K562 (cell line): ENCODE data around the gene PSORS1C1. TPM values are rescaled to one million over a fixed set of nuclear protein-coding genes. Genes with fewer than 3 reads are reported as not detected.
A peak's percentile ranks its signal among the peaks of the same experiment; 100 is the strongest.

Experiments used
- ARID1B ChIP-seq: fragments of 450-650 bp; IDR thresholded peaks from 2 replicates; pipeline ENCODE4 v1.6.1; 2016; ENCODE audit warnings: antibody characterized with exemption, mild to moderate bottlenecking, inconsistent platforms
- ASH1L ChIP-seq: fragments of 450-650 bp; IDR thresholded peaks from 2 replicates; pipeline ENCODE4 v1.6.1; 2018; ENCODE audit warnings: borderline replicate concordance, mild to moderate bottlenecking, low read depth; ENCODE audit not compliant: partially characterized antibody
- CSDE1 ChIP-seq, 2 experiments: fragments of 450-650 bp; IDR thresholded peaks; 2 replicates each; pipeline ENCODE4 v1.6.1; 2016; ENCODE audit warnings: mild to moderate bottlenecking in 1 of 2
- CTBP1 ChIP-seq: fragments of 450-650 bp; IDR thresholded peaks from 2 replicates; pipeline ENCODE4 v1.6.1; 2016; ENCODE audit warnings: borderline replicate concordance
- DPF2 ChIP-seq: fragments of 450-650 bp; IDR thresholded peaks from 2 replicates; pipeline ENCODE4 v1.6.1; 2016
- HDGF ChIP-seq: fragments of 450-650 bp; IDR thresholded peaks from 2 replicates; pipeline ENCODE4 v1.6.1; 2016
- JUNB ChIP-seq: fragments of 450-650 bp; formaldehyde crosslinking; conservative IDR thresholded peaks from 2 replicates; pipeline ENCODE4 v1.4.0; 2020; ENCODE audit warnings: mild to moderate bottlenecking
- MAFK ChIP-seq: IDR thresholded peaks from 2 replicates; pipeline ENCODE4 v1.6.1; 2011; ENCODE audit warnings: low read length, improper control_type of control experiment
- MEIS2 ChIP-seq: fragments of 450-650 bp; IDR thresholded peaks from 2 replicates; pipeline ENCODE4 v1.6.1; 2014; ENCODE audit warnings: mild to moderate bottlenecking; ENCODE audit not compliant: partially characterized antibody
- MTF1 ChIP-seq: fragments of 250-450 bp; sonication (Bioruptor Pico); IDR thresholded peaks from 2 replicates; pipeline ENCODE4 v1.9.0; 2021; ENCODE audit warnings: moderate library complexity, mild to moderate bottlenecking, inconsistent platforms, borderline replicate concordance
- NFE2L1 ChIP-seq: fragments of 450-650 bp; IDR thresholded peaks from 2 replicates; pipeline ENCODE4 v1.6.1; 2016; ENCODE audit warnings: missing genetic modification characterization, low read depth, mild to moderate bottlenecking, missing compliant biosample characterization, moderate library complexity, borderline replicate concordance
- NFRKB ChIP-seq: fragments of 450-650 bp; IDR thresholded peaks from 2 replicates; pipeline ENCODE4 v1.6.1; 2016; ENCODE audit warnings: low read depth
- PTBP1 ChIP-seq: fragments of 200-400 bp; formaldehyde crosslinking; IDR thresholded peaks from 2 replicates; pipeline ENCODE4 v1.6.1; 2017; ENCODE audit warnings: low read depth, low read length
- SIN3A ChIP-seq, 2 experiments: fragments of 150-350 bp in 1 of 2; IDR thresholded peaks; 2 replicates each; pipeline ENCODE4 v1.6.1; 2011 to 2016; ENCODE audit warnings: borderline replicate concordance in 2 of 2, low read depth in 2 of 2, low read length in 2 of 2, mild to moderate bottlenecking in 2 of 2, moderate library complexity in 2 of 2; ENCODE audit not compliant: control insufficient read depth in 1 of 2
- SMARCA4 ChIP-seq: fragments of 450-650 bp; IDR thresholded peaks from 2 replicates; pipeline ENCODE4 v1.6.1; 2016
- SPI1 ChIP-seq: IDR thresholded peaks from 2 replicates; pipeline ENCODE4 v1.6.1; 2011; ENCODE audit warnings: low read depth, low read length, control low read depth, borderline replicate concordance
- TAF7 ChIP-seq: fragments of 450-650 bp; IDR thresholded peaks from 2 replicates; pipeline ENCODE4 v1.6.1; 2016; ENCODE audit warnings: missing genetic modification characterization, missing compliant biosample characterization
- THRAP3 ChIP-seq: fragments of 450-650 bp; IDR thresholded peaks from 2 replicates; pipeline ENCODE4 v1.6.1; 2016; ENCODE audit warnings: mild to moderate bottlenecking, inconsistent platforms, borderline replicate concordance
- U2AF1 ChIP-seq: fragments of 200-400 bp; formaldehyde crosslinking; optimal IDR thresholded peaks from 2 replicates; pipeline ENCODE3; 2017; ENCODE audit warnings: mild to moderate bottlenecking, low read depth, low read length, moderate library complexity
- ZNF431 ChIP-seq: sonication (generic); formaldehyde crosslinking; IDR thresholded peaks from 2 replicates; pipeline ENCODE4 v1.8.0; 2022; ENCODE audit warnings: mild to moderate bottlenecking, missing genetic modification reagents
- ZNF444 ChIP-seq: fragments of 250-450 bp; sonication (Bioruptor Pico); IDR thresholded peaks from 2 replicates; pipeline ENCODE4 v1.4.0; 2020; ENCODE audit warnings: mild to moderate bottlenecking, moderate library complexity
- polyA plus RNA-seq, 8 experiments: library from polyadenylated mRNA; depleted of rRNA in 4 of 8; stranded (reverse) in 5 of 8; unstranded in 3 of 8; fragments of >200 nt; fragmentation: Nextera tagmentation in 2 of 8; fragmentation: Illumina TruSeq in 1 of 8; extraction: Ambion mirVana in 2 of 8; extraction: Trizol in 1 of 8; gene quantifications; 2 replicates each; pipeline versions ENCODE4 v1.2.1 to v1.2.3, GENCODE V29; 2011 to 2014; ENCODE audit warnings: inconsistent platforms in 1 of 8, missing spikeins in 1 of 8
- total RNA-seq, 7 experiments: library from RNA; depleted of rRNA in 6 of 7; stranded (reverse); fragments of >200 nt in 6 of 7; fragmentation: Illumina TruSeq in 2 of 7; extraction: Trizol in 2 of 7; gene quantifications; 2 replicates each; pipeline versions ENCODE4 v1.2.1 to v1.2.3, GENCODE V29; 2011 to 2021; ENCODE audit warnings: low replicate concordance in 1 of 7
- TF ChIP-seq, protein P1 (sequence below), 2 experiments: fragments of 450-650 bp in 1 of 2; sonication (generic) in 1 of 2; formaldehyde crosslinking in 1 of 2; IDR thresholded peaks in 1 of 2; conservative IDR thresholded peaks in 1 of 2; 2 replicates each; pipeline versions ENCODE4 v1.6.1 to v1.8.1; 2016 to 2023; ENCODE audit warnings: mild to moderate bottlenecking in 2 of 2, moderate library complexity in 2 of 2, inconsistent platforms in 1 of 2, missing genetic modification reagents in 1 of 2
- TF ChIP-seq, protein P2 (sequence below): fragments of 250-450 bp; sonication (Bioruptor Pico); IDR thresholded peaks from 2 replicates; pipeline ENCODE4 v1.5.0; 2020; ENCODE audit warnings: mild to moderate bottlenecking
- TF ChIP-seq, protein P3 (sequence below): fragments of 250-450 bp; sonication (Bioruptor Pico); IDR thresholded peaks from 2 replicates; pipeline ENCODE4 v1.5.0; 2020; ENCODE audit warnings: mild to moderate bottlenecking, borderline replicate concordance

PSORS1C1 gene
- total and polyA plus RNA-seq, 9 of the 15 experiments (the other 6 are each of a cell fraction or from before 2014, with no cell fraction given) = 0.11 TPM; not detected in 8

DNA sequence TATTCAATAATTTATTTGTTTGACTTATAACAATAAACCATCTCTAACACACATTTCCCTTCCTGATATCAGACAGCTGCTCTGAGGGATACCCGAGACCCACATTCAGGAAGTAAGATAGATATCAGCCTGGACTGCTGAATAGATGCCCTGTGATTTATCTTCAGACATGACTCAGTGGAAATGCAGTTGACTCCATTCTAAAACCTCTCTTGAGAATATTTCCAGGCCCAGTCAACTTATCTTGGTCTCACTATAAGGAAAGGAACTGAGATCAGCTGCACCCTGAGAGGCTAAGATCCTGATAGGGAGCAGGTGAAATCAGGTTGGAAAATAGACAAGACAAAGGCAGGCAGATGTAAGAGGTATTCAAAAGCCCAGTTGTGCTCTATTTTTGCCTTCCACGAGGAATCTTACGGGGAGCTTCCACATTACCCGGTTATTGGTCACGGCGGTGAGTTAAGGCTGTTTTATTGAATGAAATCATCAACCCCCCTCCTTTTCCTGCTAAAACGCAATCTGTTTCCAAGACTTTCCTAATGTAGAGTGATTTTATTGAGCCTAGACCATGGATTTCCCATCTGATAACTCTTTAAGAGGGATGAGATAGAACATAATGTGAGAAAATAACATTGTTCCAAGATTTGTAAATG lies 27.7 kb upstream of the PSORS1C1 start (continued):
- TF ChIP-seq ASH1L (no peak), DPF2 (peak; percentile 50; the same call in 1 of the 2 replicates), CSDE1 (IDR thresholded peaks at IDR 0.05) (no peak), U2AF1 (no peak), PTBP1 (no peak), SIN3A (IDR thresholded peaks at IDR 0.05; ENCODE audit: borderline replicate concordance in 2 of 2, control insufficient read depth in 1 of 2, low read depth in 2 of 2, low read length in 2 of 2) (no peak), NFRKB (no peak), ZNF431 (CRISPR knock-in tag) (no peak), MTF1 (CRISPR knock-in tag) (0 out of 2 replicates have a peak, but pooled peaks have one; percentile 31), NFE2L1 (tag) (no peak), THRAP3 (no peak), TAF7 (tag) (no peak), ZNF444 (CRISPR knock-in tag) (no peak), ARID1B (peak; percentile 72), SMARCA4 (peak; percentile 59; the same call in 1 of the 2 replicates), MEIS2 (peak; percentile 95), HDGF (no peak), CTBP1 (peak; percentile 70; the same call in 1 of the 2 replicates), MAFK (peak; percentile 40), JUNB (no peak), SPI1 (no peak)
- TF ChIP-seq, protein P1, sequence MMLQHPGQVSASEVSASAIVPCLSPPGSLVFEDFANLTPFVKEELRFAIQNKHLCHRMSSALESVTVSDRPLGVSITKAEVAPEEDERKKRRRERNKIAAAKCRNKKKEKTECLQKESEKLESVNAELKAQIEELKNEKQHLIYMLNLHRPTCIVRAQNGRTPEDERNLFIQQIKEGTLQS (IDR thresholded peaks at IDR 0.05) = peak; percentile 28; the same call in 1 of the 2 replicates
- TF ChIP-seq, protein P1 (CRISPR knock-in tag; conservative IDR thresholded peaks at IDR 0.05) = no peak
- TF ChIP-seq, protein P2, sequence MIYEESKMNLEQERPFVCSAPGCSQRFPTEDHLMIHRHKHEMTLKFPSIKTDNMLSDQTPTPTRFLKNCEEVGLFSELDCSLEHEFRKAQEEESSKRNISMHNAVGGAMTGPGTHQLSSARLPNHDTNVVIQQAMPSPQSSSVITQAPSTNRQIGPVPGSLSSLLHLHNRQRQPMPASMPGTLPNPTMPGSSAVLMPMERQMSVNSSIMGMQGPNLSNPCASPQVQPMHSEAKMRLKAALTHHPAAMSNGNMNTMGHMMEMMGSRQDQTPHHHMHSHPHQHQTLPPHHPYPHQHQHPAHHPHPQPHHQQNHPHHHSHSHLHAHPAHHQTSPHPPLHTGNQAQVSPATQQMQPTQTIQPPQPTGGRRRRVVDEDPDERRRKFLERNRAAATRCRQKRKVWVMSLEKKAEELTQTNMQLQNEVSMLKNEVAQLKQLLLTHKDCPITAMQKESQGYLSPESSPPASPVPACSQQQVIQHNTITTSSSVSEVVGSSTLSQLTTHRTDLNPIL (CRISPR knock-in tag) = 0 out of 2 replicates have a peak, but pooled peaks have one; percentile 17
- TF ChIP-seq, protein P3, sequence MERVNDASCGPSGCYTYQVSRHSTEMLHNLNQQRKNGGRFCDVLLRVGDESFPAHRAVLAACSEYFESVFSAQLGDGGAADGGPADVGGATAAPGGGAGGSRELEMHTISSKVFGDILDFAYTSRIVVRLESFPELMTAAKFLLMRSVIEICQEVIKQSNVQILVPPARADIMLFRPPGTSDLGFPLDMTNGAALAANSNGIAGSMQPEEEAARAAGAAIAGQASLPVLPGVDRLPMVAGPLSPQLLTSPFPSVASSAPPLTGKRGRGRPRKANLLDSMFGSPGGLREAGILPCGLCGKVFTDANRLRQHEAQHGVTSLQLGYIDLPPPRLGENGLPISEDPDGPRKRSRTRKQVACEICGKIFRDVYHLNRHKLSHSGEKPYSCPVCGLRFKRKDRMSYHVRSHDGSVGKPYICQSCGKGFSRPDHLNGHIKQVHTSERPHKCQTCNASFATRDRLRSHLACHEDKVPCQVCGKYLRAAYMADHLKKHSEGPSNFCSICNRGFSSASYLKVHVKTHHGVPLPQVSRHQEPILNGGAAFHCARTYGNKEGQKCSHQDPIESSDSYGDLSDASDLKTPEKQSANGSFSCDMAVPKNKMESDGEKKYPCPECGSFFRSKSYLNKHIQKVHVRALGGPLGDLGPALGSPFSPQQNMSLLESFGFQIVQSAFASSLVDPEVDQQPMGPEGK (CRISPR knock-in tag) = no peak
